ENCODE results near the gene GDPD5.

- no peak for TF ChIP-seq CTCF (IDR thresholded peaks at IDR 0.05; ENCODE audit: borderline replicate concordance, extremely low read depth, low read length, poor library complexity, severe bottlenecking)
- no peak for TF ChIP-seq EZH2 (IDR thresholded peaks at IDR 0.05; ENCODE audit: borderline replicate concordance, low read depth, low read length, severe bottlenecking)
Measured at GRCh38 chr11:75505916-75506692, 19.6 kb downstream of the GDPD5 start.
